ENCODE data around the gene USP15.

USP15 gene

GRCh38 chr12:62279058-62279457 is 18.9 kb downstream of the USP15 start:
- in situ Hi-C loops (cut with MboI; ENCODE audit: low sequenced_read_pairs), result no loop called here

- in situ Hi-C loops (cut with MboI; ENCODE audit: low sequenced_read_pairs), result no loop called here
Measured at GRCh38 chr12:62279961-62280360, 19.8 kb downstream of the USP15 start.

- in situ Hi-C loops (cut with MboI; ENCODE audit: low sequenced_read_pairs), result no loop called here
Measured at GRCh38 chr12:62282057-62282774, 22.0 kb downstream of the USP15 start.

- in situ Hi-C loops (cut with MboI; ENCODE audit: low sequenced_read_pairs), result no loop called here
Measured at GRCh38 chr12:62284749-62285148, 24.5 kb downstream of the USP15 start.

GRCh38 chr12:62285284-62285683 is 25.1 kb downstream of the USP15 start:
- in situ Hi-C loops (cut with MboI; ENCODE audit: low sequenced_read_pairs), result no loop called here

- in situ Hi-C loops (cut with MboI; ENCODE audit: low sequenced_read_pairs), result no loop called here
Measured at GRCh38 chr12:62288328-62288727, 28.1 kb downstream of the USP15 start.

GRCh38 chr12:62290846-62291245 is 30.6 kb downstream of the USP15 start:
- in situ Hi-C loops (cut with MboI; ENCODE audit: low sequenced_read_pairs), result no loop called here

- in situ Hi-C loops (cut with MboI; ENCODE audit: low sequenced_read_pairs), result no loop called here
Measured at GRCh38 chr12:62291864-62292760, 31.9 kb downstream of the USP15 start.

- in situ Hi-C loops (cut with MboI; ENCODE audit: low sequenced_read_pairs), result no loop called here
Measured at GRCh38 chr12:62292761-62293344, 32.6 kb downstream of the USP15 start.

- in situ Hi-C loops (cut with MboI; ENCODE audit: low sequenced_read_pairs), result no loop called here
Measured at GRCh38 chr12:62294378-62294777, 34.2 kb downstream of the USP15 start.

- in situ Hi-C loops (cut with MboI; ENCODE audit: low sequenced_read_pairs), result no loop called here
Measured at GRCh38 chr12:62296001-62296400, 35.8 kb downstream of the USP15 start.

- in situ Hi-C loops (cut with MboI; ENCODE audit: low sequenced_read_pairs), result no loop called here
Measured at GRCh38 chr12:62297321-62297720, 37.1 kb downstream of the USP15 start.

GRCh38 chr12:62299617-62300016 is 39.4 kb downstream of the USP15 start:
- in situ Hi-C loops (cut with MboI; ENCODE audit: low sequenced_read_pairs), result no loop called here

GRCh38 chr12:62301080-62301798 is 41.0 kb downstream of the USP15 start:
- in situ Hi-C loops (cut with MboI; ENCODE audit: low sequenced_read_pairs), result no loop called here

- in situ Hi-C loops (cut with MboI; ENCODE audit: low sequenced_read_pairs), result no loop called here
Measured at GRCh38 chr12:62301799-62302133, 41.6 kb downstream of the USP15 start.

GRCh38 chr12:62304560-62304959 is 44.4 kb downstream of the USP15 start:
- in situ Hi-C loops (cut with MboI; ENCODE audit: low sequenced_read_pairs), result no loop called here

GRCh38 chr12:62305778-62306177 is 45.6 kb downstream of the USP15 start:
- in situ Hi-C loops (cut with MboI; ENCODE audit: low sequenced_read_pairs), result no loop called here

- in situ Hi-C loops (cut with MboI; ENCODE audit: low sequenced_read_pairs), result no loop called here
Measured at GRCh38 chr12:62306569-62307530, 46.6 kb downstream of the USP15 start.

GRCh38 chr12:62308201-62308600 is 48.0 kb downstream of the USP15 start:
- in situ Hi-C loops (cut with MboI; ENCODE audit: low sequenced_read_pairs), result no loop called here

GRCh38 chr12:62313727-62314380 is 53.6 kb downstream of the USP15 start:
- in situ Hi-C loops (cut with MboI; ENCODE audit: low sequenced_read_pairs), result no loop called here

Measured in HL-60/S4 (cell line).